K562 (cell line): Measurements from ENCODE around the gene SRF. TPM values are rescaled to one million over a fixed set of nuclear protein-coding genes. Genes with fewer than 3 reads are reported as not detected.

Experiments used
- CCNT2 ChIP-seq: IDR thresholded peaks from 2 replicates; pipeline ENCODE4 v1.6.1; 2011; ENCODE audit warnings: borderline replicate concordance, low read depth, mild to moderate bottlenecking, moderate library complexity, mixed read lengths, low read length; ENCODE audit not compliant: insufficient read length; ENCODE audit errors: extremely low read depth
- CHCHD3 ChIP-seq: fragments of 250-450 bp; sonication (Bioruptor Pico); IDR thresholded peaks from 2 replicates; pipeline ENCODE4 v2.1.2; 2022; ENCODE audit warnings: mild to moderate bottlenecking
- FOXK2 ChIP-seq, 2 experiments: fragments of 450-650 bp; IDR thresholded peaks in 1 of 2; conservative IDR thresholded peaks in 1 of 2; 2 replicates each; pipeline ENCODE4 v1.6.1; 2016; ENCODE audit warnings: low read depth in 2 of 2, mild to moderate bottlenecking in 1 of 2
- GABPB1 ChIP-seq: sonication (generic); formaldehyde crosslinking; IDR thresholded peaks from 2 replicates; pipeline ENCODE4 v1.8.0; 2022; ENCODE audit warnings: mild to moderate bottlenecking, missing genetic modification reagents
- HNRNPLL ChIP-seq: fragments of 200-400 bp; formaldehyde crosslinking; IDR thresholded peaks from 2 replicates; pipeline ENCODE4 v1.6.1; 2017; ENCODE audit warnings: low read length, low read depth, mild to moderate bottlenecking; ENCODE audit not compliant: poor library complexity, severe bottlenecking
- HSF4 ChIP-seq: fragments of 250-450 bp; sonication (Bioruptor Pico); IDR thresholded peaks from 2 replicates; pipeline ENCODE4 v2.1.2; 2022; ENCODE audit warnings: mild to moderate bottlenecking, moderate library complexity, borderline replicate concordance
- KDM5B ChIP-seq: fragments of 200-600 bp; sonication (generic); IDR thresholded peaks from 2 replicates; pipeline ENCODE4 v1.6.1; 2012; ENCODE audit warnings: low read depth, mild to moderate bottlenecking, moderate library complexity, low read length, control low read depth, inconsistent platforms; ENCODE audit not compliant: insufficient replicate concordance
- KLF1 ChIP-seq: fragments of 450-650 bp; IDR thresholded peaks from 2 replicates; pipeline ENCODE4 v1.6.1; 2016; ENCODE audit warnings: missing genetic modification characterization, missing compliant biosample characterization
- MEIS2 ChIP-seq: fragments of 450-650 bp; IDR thresholded peaks from 2 replicates; pipeline ENCODE4 v1.6.1; 2014; ENCODE audit warnings: mild to moderate bottlenecking; ENCODE audit not compliant: partially characterized antibody
- NONO ChIP-seq, 2 experiments: fragments of 200-400 bp in 1 of 2; fragments of 450-650 bp in 1 of 2; formaldehyde crosslinking in 1 of 2; IDR thresholded peaks; 2 replicates each; pipeline ENCODE4 v1.6.1; 2017; ENCODE audit warnings: low read depth in 2 of 2, mild to moderate bottlenecking in 2 of 2, moderate library complexity in 2 of 2, low read length in 1 of 2
- SMAD1 ChIP-seq: fragments of 150-350 bp; IDR thresholded peaks from 2 replicates; pipeline ENCODE4 v1.6.1; 2014; ENCODE audit warnings: low read length, low read depth; ENCODE audit not compliant: partially characterized antibody
- TAF1 ChIP-seq: IDR thresholded peaks from 2 replicates; pipeline ENCODE4 v1.6.1; 2011; ENCODE audit warnings: mild to moderate bottlenecking, low read length, moderate library complexity; ENCODE audit not compliant: insufficient read depth, control insufficient read depth, severe bottlenecking; ENCODE audit errors: extremely low read depth
- TBP ChIP-seq: optimal IDR thresholded peaks from 2 replicates; pipeline ENCODE3; 2011; ENCODE audit warnings: low read depth, low read length, improper control_type of control experiment
- TCF7 ChIP-seq: sonication (generic); IDR thresholded peaks from 2 replicates; pipeline ENCODE4 v1.6.1; 2016; ENCODE audit warnings: antibody characterized with exemption, borderline replicate concordance
- ZNF57 ChIP-seq: fragments of 450-650 bp; formaldehyde crosslinking; IDR thresholded peaks from 2 replicates; pipeline ENCODE4 v1.4.0; 2020; ENCODE audit warnings: mild to moderate bottlenecking, moderate library complexity
- polyA plus RNA-seq, 8 experiments: library from polyadenylated mRNA; depleted of rRNA in 4 of 8; stranded (reverse) in 5 of 8; unstranded in 3 of 8; fragments of >200 nt; fragmentation: Nextera tagmentation in 2 of 8; fragmentation: Illumina TruSeq in 1 of 8; extraction: Ambion mirVana in 2 of 8; extraction: Trizol in 1 of 8; gene quantifications; 2 replicates each; pipeline versions ENCODE4 v1.2.1 to v1.2.3, GENCODE V29; 2011 to 2014; ENCODE audit warnings: inconsistent platforms in 1 of 8, missing spikeins in 1 of 8
- total RNA-seq, 7 experiments: library from RNA; depleted of rRNA in 6 of 7; stranded (reverse); fragments of >200 nt in 6 of 7; fragmentation: Illumina TruSeq in 2 of 7; extraction: Trizol in 2 of 7; gene quantifications; 2 replicates each; pipeline versions ENCODE4 v1.2.1 to v1.2.3, GENCODE V29; 2011 to 2021; ENCODE audit warnings: low replicate concordance in 1 of 7
- TF ChIP-seq, protein P1 (sequence below), 2 experiments: IDR thresholded peaks; 2 replicates each; pipeline ENCODE4 v1.6.1; 2011; ENCODE audit warnings: borderline replicate concordance in 1 of 2, control low read depth in 1 of 2, low read depth in 1 of 2, low read length in 1 of 2, mild to moderate bottlenecking in 1 of 2, mixed read lengths in 1 of 2, moderate library complexity in 1 of 2; ENCODE audit not compliant: insufficient read depth in 1 of 2, insufficient read length in 1 of 2, poor library complexity in 1 of 2, severe bottlenecking in 1 of 2; ENCODE audit errors: extremely low read depth in 1 of 2
- TF ChIP-seq, protein P2 (sequence below): sonication (generic); formaldehyde crosslinking; IDR thresholded peaks from 2 replicates; pipeline ENCODE4 v1.8.0; 2023; ENCODE audit warnings: mild to moderate bottlenecking, missing genetic modification reagents
- TF ChIP-seq, protein P3 (sequence below): sonication (generic); formaldehyde crosslinking; IDR thresholded peaks from 2 replicates; pipeline ENCODE4 v1.8.1; 2023; ENCODE audit warnings: mild to moderate bottlenecking, missing genetic modification reagents

SRF gene
- total and polyA plus RNA-seq, 9 of the 15 experiments (the other 6 are each of a cell fraction or from before 2014, with no cell fraction given) = 2.5 to 37.0 (median 24.6) TPM

DNA sequence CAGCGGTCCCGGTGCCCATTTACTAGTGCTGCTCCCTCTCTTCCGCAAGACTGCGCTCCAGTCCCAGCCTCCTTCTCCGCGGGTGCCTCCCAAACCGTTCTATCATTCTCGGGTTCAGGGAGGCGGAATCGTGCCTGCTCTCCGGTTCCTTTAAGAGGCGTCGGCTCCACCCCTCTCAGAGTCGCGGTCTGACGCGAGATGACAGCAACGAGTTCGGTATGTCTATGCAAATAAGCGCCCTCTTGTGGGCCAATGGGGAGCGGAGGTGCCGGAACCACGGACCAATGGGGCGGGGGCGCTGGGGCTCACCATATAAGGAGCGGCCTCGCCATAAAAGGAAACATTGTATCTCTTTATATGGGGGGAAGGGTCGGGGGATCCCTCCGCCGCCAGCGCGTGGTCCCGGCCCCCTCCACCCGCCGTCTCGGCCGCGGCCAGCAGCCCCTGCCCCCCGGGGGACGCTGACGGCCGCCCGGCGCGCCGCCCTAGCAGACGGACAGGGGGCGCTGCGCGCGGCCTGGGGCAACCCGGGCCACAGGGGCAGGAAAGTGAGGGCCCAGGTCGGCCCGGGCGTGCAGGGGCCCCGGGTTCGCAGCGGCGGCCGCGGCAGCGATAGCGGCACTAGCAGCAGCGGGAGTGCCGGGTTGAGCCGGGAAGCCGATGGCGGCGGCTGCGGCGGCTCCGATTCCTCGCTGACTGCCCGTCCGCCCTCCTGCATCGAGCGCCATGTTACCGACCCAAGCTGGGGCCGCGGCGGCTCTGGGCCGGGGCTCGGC lies at the start of gene SRF (continued):
- peak; percentile 83 to 94 for TF ChIP-seq NONO (IDR thresholded peaks at IDR 0.05; ENCODE audit: low read depth in 2 of 2, low read length in 1 of 2)
- peak; percentile 38 to 65; a peak in 2 of 4 replicates for TF ChIP-seq FOXK2 (conservative IDR thresholded peaks at IDR 0.05 in 1 of 2, IDR thresholded peaks at IDR 0.05 in 1 of 2; ENCODE audit: low read depth in 2 of 2)
- peak; percentile 50 for TF ChIP-seq SMAD1
- TF ChIP-seq, protein P1, sequence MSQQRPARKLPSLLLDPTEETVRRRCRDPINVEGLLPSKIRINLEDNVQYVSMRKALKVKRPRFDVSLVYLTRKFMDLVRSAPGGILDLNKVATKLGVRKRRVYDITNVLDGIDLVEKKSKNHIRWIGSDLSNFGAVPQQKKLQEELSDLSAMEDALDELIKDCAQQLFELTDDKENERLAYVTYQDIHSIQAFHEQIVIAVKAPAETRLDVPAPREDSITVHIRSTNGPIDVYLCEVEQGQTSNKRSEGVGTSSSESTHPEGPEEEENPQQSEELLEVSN (IDR thresholded peaks at IDR 0.05; ENCODE audit: borderline replicate concordance in 1 of 2, extremely low read depth in 1 of 2, insufficient read depth in 1 of 2, insufficient read length in 1 of 2, low read depth in 1 of 2, low read length in 1 of 2, poor library complexity in 1 of 2, severe bottlenecking in 1 of 2) = peak; percentile 35 to 75
- peak; percentile 58; the same call in 1 of the 2 replicates for TF ChIP-seq GABPB1
- 0 out of 2 replicates have a peak, but pooled peaks have one; percentile 47 for TF ChIP-seq HSF4 (CRISPR knock-in tag)
- TF ChIP-seq KLF1 (tag) = peak; percentile 77
- TF ChIP-seq ZNF57 (CRISPR knock-in tag) = no peak
- peak; percentile 78 for TF ChIP-seq KDM5B
- TF ChIP-seq, protein P2, sequence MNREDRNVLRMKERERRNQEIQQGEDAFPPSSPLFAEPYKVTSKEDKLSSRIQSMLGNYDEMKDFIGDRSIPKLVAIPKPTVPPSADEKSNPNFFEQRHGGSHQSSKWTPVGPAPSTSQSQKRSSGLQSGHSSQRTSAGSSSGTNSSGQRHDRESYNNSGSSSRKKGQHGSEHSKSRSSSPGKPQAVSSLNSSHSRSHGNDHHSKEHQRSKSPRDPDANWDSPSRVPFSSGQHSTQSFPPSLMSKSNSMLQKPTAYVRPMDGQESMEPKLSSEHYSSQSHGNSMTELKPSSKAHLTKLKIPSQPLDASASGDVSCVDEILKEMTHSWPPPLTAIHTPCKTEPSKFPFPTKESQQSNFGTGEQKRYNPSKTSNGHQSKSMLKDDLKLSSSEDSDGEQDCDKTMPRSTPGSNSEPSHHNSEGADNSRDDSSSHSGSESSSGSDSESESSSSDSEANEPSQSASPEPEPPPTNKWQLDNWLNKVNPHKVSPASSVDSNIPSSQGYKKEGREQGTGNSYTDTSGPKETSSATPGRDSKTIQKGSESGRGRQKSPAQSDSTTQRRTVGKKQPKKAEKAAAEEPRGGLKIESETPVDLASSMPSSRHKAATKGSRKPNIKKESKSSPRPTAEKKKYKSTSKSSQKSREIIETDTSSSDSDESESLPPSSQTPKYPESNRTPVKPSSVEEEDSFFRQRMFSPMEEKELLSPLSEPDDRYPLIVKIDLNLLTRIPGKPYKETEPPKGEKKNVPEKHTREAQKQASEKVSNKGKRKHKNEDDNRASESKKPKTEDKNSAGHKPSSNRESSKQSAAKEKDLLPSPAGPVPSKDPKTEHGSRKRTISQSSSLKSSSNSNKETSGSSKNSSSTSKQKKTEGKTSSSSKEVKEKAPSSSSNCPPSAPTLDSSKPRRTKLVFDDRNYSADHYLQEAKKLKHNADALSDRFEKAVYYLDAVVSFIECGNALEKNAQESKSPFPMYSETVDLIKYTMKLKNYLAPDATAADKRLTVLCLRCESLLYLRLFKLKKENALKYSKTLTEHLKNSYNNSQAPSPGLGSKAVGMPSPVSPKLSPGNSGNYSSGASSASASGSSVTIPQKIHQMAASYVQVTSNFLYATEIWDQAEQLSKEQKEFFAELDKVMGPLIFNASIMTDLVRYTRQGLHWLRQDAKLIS (CRISPR knock-in tag) = peak; percentile 92; the same call in 1 of the 2 replicates
- TF ChIP-seq MEIS2 = peak; percentile 86
- peak; percentile 56 for TF ChIP-seq TAF1
- TF ChIP-seq TBP = peak; percentile 93
- peak; percentile 61 for TF ChIP-seq HNRNPLL
- TF ChIP-seq TCF7 = peak; percentile 66; the same call in 1 of the 2 replicates
- TF ChIP-seq, protein P3, sequence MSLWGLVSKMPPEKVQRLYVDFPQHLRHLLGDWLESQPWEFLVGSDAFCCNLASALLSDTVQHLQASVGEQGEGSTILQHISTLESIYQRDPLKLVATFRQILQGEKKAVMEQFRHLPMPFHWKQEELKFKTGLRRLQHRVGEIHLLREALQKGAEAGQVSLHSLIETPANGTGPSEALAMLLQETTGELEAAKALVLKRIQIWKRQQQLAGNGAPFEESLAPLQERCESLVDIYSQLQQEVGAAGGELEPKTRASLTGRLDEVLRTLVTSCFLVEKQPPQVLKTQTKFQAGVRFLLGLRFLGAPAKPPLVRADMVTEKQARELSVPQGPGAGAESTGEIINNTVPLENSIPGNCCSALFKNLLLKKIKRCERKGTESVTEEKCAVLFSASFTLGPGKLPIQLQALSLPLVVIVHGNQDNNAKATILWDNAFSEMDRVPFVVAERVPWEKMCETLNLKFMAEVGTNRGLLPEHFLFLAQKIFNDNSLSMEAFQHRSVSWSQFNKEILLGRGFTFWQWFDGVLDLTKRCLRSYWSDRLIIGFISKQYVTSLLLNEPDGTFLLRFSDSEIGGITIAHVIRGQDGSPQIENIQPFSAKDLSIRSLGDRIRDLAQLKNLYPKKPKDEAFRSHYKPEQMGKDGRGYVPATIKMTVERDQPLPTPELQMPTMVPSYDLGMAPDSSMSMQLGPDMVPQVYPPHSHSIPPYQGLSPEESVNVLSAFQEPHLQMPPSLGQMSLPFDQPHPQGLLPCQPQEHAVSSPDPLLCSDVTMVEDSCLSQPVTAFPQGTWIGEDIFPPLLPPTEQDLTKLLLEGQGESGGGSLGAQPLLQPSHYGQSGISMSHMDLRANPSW (CRISPR knock-in tag) = no peak; the same call in 1 of the 2 replicates
- TF ChIP-seq CHCHD3 = peak; percentile 85; the same call in 1 of the 2 replicates
- peak; percentile 95 for TF ChIP-seq CCNT2
